Upper lobe of right lung (tissue), 1 donor: ENCODE data around the gene SMO. TPM values are rescaled to one million over a fixed set of nuclear protein-coding genes. Genes with fewer than 3 reads are reported as not detected.

Experiments used
- ATAC-seq: fragments of 200-7000 bp; cut with Tn5 transposase; one replicate; pipeline ENCODE4 v1.9.1; 2020; ENCODE audit warnings: mild to moderate bottlenecking, moderate library complexity
- DNase-seq: peaks from one replicate; pipeline ENCODE4 v3.0.0-alpha.2; 2020
- H3K27ac ChIP-seq: fragments of 200-600 bp; one replicate; pipeline ENCODE4 v1.8.0; 2022
- H3K27me3 ChIP-seq: fragments of 200-600 bp; one replicate; pipeline ENCODE4 v1.8.0; 2022; ENCODE audit warnings: mild to moderate bottlenecking
- H3K36me3 ChIP-seq: fragments of 200-600 bp; one replicate; pipeline ENCODE4 v1.8.0; 2022
- H3K4me1 ChIP-seq: fragments of 200-600 bp; one replicate; pipeline ENCODE4 v1.8.0; 2022
- H3K4me3 ChIP-seq: fragments of 200-600 bp; one replicate; pipeline ENCODE4 v1.8.0; 2022; ENCODE audit warnings: mild to moderate bottlenecking
- H3K9me3 ChIP-seq: fragments of 200-600 bp; one replicate; pipeline ENCODE4 v1.8.0; 2022
- intact Hi-C: fragments of 100-400 bp; cut with DNase I; formaldehyde crosslinking; loops from one replicate; pipeline ENCODE4 v1.11.0; 2022
- total RNA-seq: library from RNA; stranded (reverse); fragmentation: NEBNext Ultra II Directional; extraction: Animal tissue kit (Norgen Biotek cat#: 25700); gene quantifications from one replicate; pipeline ENCODE4 v1.2.1, GENCODE V29; 2021
- TF ChIP-seq, protein P1 (sequence below): fragments of 200-600 bp; IDR thresholded peaks from one replicate; pipeline ENCODE4 v1.8.0; 2022; ENCODE audit warnings: antibody characterized with exemption
- donor health status: DM: no; HTN: yes; CAD: no; lungs with severe emphysema.

SMO gene
- total RNA-seq, 1 donor from 2014 or later, result 4.0 TPM

DNA sequence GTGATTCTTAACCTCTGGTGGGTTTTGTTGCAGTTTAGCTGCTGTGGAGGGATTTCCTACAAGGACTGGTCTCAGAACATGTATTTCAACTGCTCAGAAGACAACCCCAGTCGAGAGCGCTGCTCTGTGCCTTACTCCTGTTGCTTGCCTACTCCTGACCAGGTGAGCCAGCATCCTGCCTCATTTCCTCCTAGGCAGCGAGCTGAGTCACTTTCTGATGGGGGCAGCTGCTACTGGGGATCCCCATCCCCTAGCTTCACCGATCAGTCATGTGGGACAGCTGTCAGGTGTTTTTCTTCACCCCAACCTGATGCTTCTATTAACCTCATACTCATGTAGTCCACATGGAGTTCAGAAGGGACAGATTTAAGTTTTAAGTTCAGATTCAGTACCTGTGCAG lies 21.7 kb upstream of the SMO start:
- ATAC-seq (no peak), DNase-seq (no peak)
- Histone ChIP-seq H3K9me3 (no peaks in the 10 kb centered on the region), H3K4me1 (peaks cover 5% of the 10 kb centered on the region), H3K27me3 (peaks cover 33% of the 10 kb centered on the region), H3K36me3 (no peaks in the 10 kb centered on the region), H3K4me3 (no peak overlapping the region), H3K27ac (no peak overlapping the region)
- TF ChIP-seq, protein P1, sequence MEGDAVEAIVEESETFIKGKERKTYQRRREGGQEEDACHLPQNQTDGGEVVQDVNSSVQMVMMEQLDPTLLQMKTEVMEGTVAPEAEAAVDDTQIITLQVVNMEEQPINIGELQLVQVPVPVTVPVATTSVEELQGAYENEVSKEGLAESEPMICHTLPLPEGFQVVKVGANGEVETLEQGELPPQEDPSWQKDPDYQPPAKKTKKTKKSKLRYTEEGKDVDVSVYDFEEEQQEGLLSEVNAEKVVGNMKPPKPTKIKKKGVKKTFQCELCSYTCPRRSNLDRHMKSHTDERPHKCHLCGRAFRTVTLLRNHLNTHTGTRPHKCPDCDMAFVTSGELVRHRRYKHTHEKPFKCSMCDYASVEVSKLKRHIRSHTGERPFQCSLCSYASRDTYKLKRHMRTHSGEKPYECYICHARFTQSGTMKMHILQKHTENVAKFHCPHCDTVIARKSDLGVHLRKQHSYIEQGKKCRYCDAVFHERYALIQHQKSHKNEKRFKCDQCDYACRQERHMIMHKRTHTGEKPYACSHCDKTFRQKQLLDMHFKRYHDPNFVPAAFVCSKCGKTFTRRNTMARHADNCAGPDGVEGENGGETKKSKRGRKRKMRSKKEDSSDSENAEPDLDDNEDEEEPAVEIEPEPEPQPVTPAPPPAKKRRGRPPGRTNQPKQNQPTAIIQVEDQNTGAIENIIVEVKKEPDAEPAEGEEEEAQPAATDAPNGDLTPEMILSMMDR, result no peak
- intact Hi-C loops, result loop anchor here (10.0 kb wide), 1 partner anchor 48 kb away; no protein-coding TSS in a partner anchor

DNA sequence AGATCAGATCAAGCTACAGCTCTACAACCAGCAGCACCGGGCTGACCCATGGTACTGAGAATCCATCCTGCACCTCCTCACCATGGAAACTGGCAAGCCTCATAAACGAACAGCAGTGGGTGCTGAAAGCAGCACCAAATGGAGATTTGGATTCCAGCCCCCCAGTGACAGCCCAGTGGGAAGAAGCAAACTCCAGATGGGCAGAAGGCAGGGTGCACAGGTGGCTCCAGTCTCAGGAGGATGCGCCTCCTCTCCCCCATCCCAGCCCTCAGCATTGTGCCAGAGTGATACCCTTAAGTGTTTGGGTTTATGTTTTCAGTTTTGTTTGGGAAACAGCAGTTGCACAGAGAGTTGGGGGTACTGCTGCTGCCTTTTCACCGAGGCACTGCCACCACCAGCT lies 20.6 kb upstream of the SMO start:
- Histone ChIP-seq H3K27me3 (peaks cover 26% of the 10 kb centered on the region), H3K4me1 (peaks cover 5% of the 10 kb centered on the region), H3K9me3 (no peaks in the 10 kb centered on the region), H3K4me3 (no peak overlapping the region), H3K27ac (no peak overlapping the region), H3K36me3 (no peaks in the 10 kb centered on the region)
- DNase-seq, result no peak
- TF ChIP-seq, protein P1, result no peak
- ATAC-seq, result no peak
- intact Hi-C loops, result loop anchor here (10.0 kb wide), 1 partner anchor 47 kb away; no protein-coding TSS in a partner anchor

DNA sequence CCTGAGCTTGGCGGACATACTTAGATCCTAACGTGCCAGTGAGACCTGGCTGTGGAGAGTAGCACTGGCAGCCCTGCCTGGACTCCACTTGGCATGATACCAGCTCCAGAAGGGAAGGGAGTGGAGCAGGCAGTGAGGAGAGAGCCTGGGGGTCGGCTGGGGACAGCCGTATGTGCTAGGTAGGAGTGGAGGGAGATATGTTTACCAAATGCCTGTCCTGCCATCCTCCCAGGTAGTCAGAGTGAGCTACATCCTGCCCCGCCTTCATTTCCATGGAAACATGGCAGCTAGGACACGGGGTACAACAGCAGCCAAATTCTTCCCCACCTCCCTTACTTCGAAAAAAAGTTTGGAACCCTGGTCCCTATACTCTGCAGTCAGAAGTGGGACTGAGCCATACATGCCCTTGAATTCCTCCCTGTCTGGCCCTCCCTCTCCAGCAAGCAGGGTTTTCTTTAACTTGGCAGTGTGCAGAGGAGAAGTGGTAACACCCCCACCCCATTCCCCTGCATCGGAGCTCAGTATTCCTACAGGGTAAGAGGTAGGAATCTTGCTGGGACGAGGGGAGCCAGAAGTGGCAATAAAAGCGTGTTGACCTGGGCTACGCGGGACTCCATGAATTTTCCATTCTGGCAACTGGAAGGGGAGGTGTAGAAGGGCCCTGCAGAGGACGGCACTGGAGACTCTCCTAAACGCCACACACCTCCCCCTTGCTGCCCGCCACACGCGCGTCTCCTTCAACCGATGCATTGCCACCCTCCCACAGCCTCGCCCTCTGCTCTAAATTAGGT lies 20.0 kb upstream of the SMO start:
- peak; percentile 41 for DNase-seq
- Histone ChIP-seq H3K27ac (no peak overlapping the region), H3K4me3 (no peak overlapping the region), H3K9me3 (no peaks in the 10 kb centered on the region), H3K27me3 (peaks cover 21% of the 10 kb centered on the region), H3K36me3 (no peaks in the 10 kb centered on the region), H3K4me1 (peaks cover 5% of the 10 kb centered on the region)
- intact Hi-C loops, result loop anchor here (10.0 kb wide), 1 partner anchor 46 kb away; no protein-coding TSS in a partner anchor
- ATAC-seq, result no peak
- TF ChIP-seq, protein P1, result no peak

DNA sequence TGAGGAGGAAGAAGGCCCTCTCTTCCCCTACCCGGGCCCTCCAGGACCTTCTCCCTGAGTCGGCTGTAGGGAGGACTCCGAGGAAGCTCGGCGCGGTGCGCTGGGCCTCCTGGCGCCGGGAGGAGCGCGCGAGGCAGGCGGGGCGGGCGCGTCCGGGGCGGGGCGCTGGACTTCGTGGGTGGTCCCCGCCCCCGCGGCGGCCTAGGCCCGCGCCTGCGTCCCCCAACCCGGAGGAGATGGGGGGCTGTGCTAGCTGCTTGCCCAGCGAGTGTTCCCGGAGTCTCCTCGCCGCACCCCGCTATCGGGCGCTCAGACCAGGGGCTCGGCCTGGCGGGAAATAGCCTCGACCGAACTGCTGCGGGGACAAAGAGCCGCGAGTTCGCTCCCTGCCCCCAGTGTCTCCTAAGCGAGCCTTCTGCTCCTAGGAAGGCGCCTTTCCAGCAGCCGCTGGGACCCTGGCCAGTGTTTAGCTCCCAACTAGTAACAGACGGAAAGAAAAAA lies 19.2 kb upstream of the SMO start:
- H3K27me3 ChIP-seq, result peaks cover 16% of the 10 kb centered on the region
- no peak overlapping the region for H3K27ac ChIP-seq
- TF ChIP-seq, protein P1, result no peak
- H3K4me1 ChIP-seq, result peaks cover 5% of the 10 kb centered on the region
- intact Hi-C loops, result loop anchor here (10.0 kb wide), 1 partner anchor 46 kb away; no protein-coding TSS in a partner anchor
- H3K36me3 ChIP-seq, result no peaks in the 10 kb centered on the region
- no peaks in the 10 kb centered on the region for H3K9me3 ChIP-seq
- peak overlapping the region; percentile 49 for H3K4me3 ChIP-seq
- ATAC-seq, result peak; percentile 77
- peak; percentile 64 for DNase-seq

DNA sequence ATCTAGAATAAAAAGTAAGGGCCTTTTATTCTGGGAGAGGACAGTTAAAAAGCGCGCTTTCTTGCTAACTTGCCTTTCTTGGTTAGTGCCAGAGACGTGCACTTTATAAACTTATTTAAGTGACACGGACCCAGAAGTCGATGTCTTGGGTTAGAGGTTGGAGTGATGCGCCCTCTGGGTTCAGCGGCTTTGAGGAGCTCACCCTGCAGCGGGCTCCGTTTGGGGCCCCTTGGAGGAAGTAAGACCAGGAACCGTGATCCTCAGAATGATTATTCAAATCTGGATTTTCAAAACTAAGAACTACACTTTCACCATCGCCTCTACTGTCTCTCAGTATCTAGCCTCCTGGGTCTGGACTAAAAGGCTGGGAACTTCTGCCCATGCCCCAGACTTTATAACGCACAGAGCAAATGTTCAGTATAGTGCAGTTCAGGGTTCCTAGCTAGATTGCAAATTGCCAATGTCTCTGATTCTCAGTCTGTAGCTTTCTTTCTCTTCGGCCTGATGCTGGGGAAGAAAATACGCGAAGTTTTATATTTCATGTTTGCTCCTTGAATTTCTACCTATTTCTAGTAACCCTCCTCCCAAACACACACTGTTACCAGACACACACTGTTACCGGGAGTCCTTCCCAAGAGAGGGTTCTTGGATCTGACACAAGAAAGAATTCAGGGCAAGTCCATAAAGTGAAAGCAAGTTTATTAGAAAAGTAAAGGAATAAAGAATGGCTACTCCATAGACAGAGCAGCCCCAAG lies 18.6 kb upstream of the SMO start:
- ATAC-seq (no peak), DNase-seq (no peak)
- Histone ChIP-seq H3K36me3 (no peaks in the 10 kb centered on the region), H3K9me3 (no peaks in the 10 kb centered on the region), H3K4me1 (peaks cover 5% of the 10 kb centered on the region), H3K27ac (no peak overlapping the region), H3K4me3 (peak overlapping the region; percentile 49), H3K27me3 (peaks cover 12% of the 10 kb centered on the region)
- TF ChIP-seq, protein P1, result no peak
- intact Hi-C loops, result loop anchor here (10.0 kb wide), 1 partner anchor 45 kb away; no protein-coding TSS in a partner anchor
